ENCODE results near the gene AK5.

DNA sequence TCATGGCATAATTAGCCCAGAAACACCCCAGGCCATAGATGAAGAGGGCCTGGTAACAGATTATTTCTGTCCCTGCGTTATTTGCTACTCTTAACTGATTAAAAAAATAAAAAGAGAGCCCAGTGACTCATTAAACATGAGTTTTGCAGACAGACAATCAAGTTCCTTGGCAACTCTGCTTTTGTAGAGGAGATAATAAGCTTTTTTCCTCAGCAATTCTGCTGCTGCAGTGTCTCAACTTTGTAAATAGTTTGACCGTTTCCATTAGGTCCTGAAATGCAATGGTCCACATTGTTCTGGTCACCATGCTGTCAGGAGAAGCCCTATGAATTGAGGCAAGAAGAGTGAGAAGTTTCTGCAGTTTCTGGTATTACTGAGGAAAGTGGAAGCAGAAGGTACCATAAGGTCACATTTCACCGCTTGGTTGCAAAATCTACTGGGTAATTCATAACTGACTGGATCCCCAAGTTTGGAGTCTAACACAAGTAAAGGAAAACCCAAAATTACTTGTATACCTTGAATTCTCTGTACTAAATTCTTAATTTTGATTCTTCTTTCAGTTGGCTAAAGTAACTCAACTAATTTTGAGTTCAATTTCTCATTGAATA is 261.1 kb downstream of the AK5 start:
- TF ChIP-seq, protein P1, sequence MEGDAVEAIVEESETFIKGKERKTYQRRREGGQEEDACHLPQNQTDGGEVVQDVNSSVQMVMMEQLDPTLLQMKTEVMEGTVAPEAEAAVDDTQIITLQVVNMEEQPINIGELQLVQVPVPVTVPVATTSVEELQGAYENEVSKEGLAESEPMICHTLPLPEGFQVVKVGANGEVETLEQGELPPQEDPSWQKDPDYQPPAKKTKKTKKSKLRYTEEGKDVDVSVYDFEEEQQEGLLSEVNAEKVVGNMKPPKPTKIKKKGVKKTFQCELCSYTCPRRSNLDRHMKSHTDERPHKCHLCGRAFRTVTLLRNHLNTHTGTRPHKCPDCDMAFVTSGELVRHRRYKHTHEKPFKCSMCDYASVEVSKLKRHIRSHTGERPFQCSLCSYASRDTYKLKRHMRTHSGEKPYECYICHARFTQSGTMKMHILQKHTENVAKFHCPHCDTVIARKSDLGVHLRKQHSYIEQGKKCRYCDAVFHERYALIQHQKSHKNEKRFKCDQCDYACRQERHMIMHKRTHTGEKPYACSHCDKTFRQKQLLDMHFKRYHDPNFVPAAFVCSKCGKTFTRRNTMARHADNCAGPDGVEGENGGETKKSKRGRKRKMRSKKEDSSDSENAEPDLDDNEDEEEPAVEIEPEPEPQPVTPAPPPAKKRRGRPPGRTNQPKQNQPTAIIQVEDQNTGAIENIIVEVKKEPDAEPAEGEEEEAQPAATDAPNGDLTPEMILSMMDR (IDR thresholded peaks at IDR 0.05; ENCODE audit: low read depth, low read length, poor library complexity, severe bottlenecking): no peak
- no peak for TF ChIP-seq EZH2phosphoT487 (IDR thresholded peaks at IDR 0.05; ENCODE audit: borderline replicate concordance, low read length)
